DOHH2 (cell line): Measurements from ENCODE around the gene NFYC.

Experiments used
- H3F3A ChIP-seq: fragments of 200-600 bp; sonication (generic), shearing (Covaris generic); 2 replicates; pipeline ENCODE4 v1.6.0; 2016; ENCODE audit warnings: antibody characterized with exemption, mild to moderate bottlenecking; ENCODE audit not compliant: control insufficient read depth, insufficient read depth
- H3K27ac ChIP-seq: fragments of 200-600 bp; sonication (generic); 2 replicates; pipeline ENCODE4 v1.5.1; 2014; ENCODE audit warnings: low read depth, mild to moderate bottlenecking, low read length, moderate library complexity
- H3K27me3 ChIP-seq: fragments of 200-600 bp; sonication (generic); 2 replicates; pipeline ENCODE4 v1.6.1; 2014; ENCODE audit warnings: mild to moderate bottlenecking, low read length, mixed read lengths; ENCODE audit not compliant: control insufficient read depth
- H3K36me3 ChIP-seq: fragments of 200-600 bp; sonication (generic); 2 replicates; pipeline ENCODE4 v1.6.1; 2014; ENCODE audit warnings: mild to moderate bottlenecking, low read length, moderate library complexity, mixed read lengths; ENCODE audit not compliant: control insufficient read depth
- H3K4me1 ChIP-seq: fragments of 200-600 bp; sonication (generic); 2 replicates; pipeline ENCODE4 v1.6.1; 2014; ENCODE audit warnings: mild to moderate bottlenecking, low read length, mixed read lengths; ENCODE audit not compliant: control insufficient read depth
- H3K4me2 ChIP-seq: fragments of 200-600 bp; sonication (generic); 2 replicates; pipeline ENCODE4 v1.6.0; 2014; ENCODE audit warnings: mild to moderate bottlenecking, low read length, moderate library complexity
- H3K4me3 ChIP-seq: fragments of 200-600 bp; sonication (generic); 2 replicates; pipeline ENCODE4 v1.5.1; 2014; ENCODE audit warnings: mild to moderate bottlenecking, low read length, mixed read lengths
- H3K79me2 ChIP-seq: fragments of 200-600 bp; sonication (generic); 2 replicates; pipeline ENCODE4 v1.6.1; 2014; ENCODE audit warnings: mild to moderate bottlenecking, low read length, mixed read lengths; ENCODE audit not compliant: control insufficient read depth
- H3K9me2 ChIP-seq: fragments of 200-600 bp; sonication (generic); replicated peaks from 2 replicates; pipeline ENCODE4 v1.6.1; 2014; ENCODE audit warnings: mild to moderate bottlenecking, low read length, mixed read lengths; ENCODE audit not compliant: control insufficient read depth
- H3K9me3 ChIP-seq: fragments of 200-600 bp; sonication (generic); 2 replicates; pipeline ENCODE4 v1.6.1; 2014; ENCODE audit warnings: antibody characterized with exemption, low read length, mixed read lengths; ENCODE audit not compliant: control insufficient read depth, insufficient read depth
- H4K20me1 ChIP-seq: fragments of 200-600 bp; sonication (generic); 2 replicates; pipeline ENCODE4 v1.6.0; 2014; ENCODE audit warnings: low read depth, mild to moderate bottlenecking, antibody characterized with exemption, low read length, moderate library complexity; ENCODE audit not compliant: control insufficient read depth, insufficient read depth
- CTCF ChIP-seq: fragments of 200-600 bp; sonication (generic); IDR thresholded peaks from one replicate; pipeline ENCODE4 v1.5.1; 2014; ENCODE audit warnings: antibody characterized with exemption, mild to moderate bottlenecking, low read depth, low read length; ENCODE audit not compliant: poor library complexity, severe bottlenecking
- EZH2phosphoT487 ChIP-seq: fragments of 200-600 bp; sonication (generic); IDR thresholded peaks from 2 replicates; pipeline ENCODE4 v1.6.1; 2017; ENCODE audit warnings: borderline replicate concordance, mild to moderate bottlenecking, antibody characterized with exemption, low read length, moderate library complexity, mixed read lengths

NFYC gene

GRCh38 chr1:40748841-40749718 is 57.6 kb downstream of the NFYC start:
- H3K27ac ChIP-seq = no peak overlapping the region
- peaks cover 8% of the 10 kb centered on the region for H3K79me2 ChIP-seq
- no peaks in the 10 kb centered on the region for H3K9me2 ChIP-seq
- TF ChIP-seq EZH2phosphoT487 (no peak), CTCF (no peak)
- 0 out of 2 replicates have a peak, but pooled peaks cover 6% of the 10 kb centered on the region for H3K4me1 ChIP-seq
- H3K27me3 ChIP-seq = no peaks in the 10 kb centered on the region
- H4K20me1 ChIP-seq = no peaks in the 10 kb centered on the region
- no peak overlapping the region for H3K4me2 ChIP-seq
- no peak overlapping the region for H3K4me3 ChIP-seq
- no peaks in the 10 kb centered on the region for H3K9me3 ChIP-seq
- peaks cover 75% of the 10 kb centered on the region for H3K36me3 ChIP-seq
- no peaks in the 10 kb centered on the region for H3F3A ChIP-seq

GRCh38 chr1:40749817-40750216 is 58.3 kb downstream of the NFYC start:
- Histone ChIP-seq H3K4me2 (no peak overlapping the region), H3K4me3 (no peak overlapping the region), H4K20me1 (no peaks in the 10 kb centered on the region), H3K9me3 (no peaks in the 10 kb centered on the region), H3K36me3 (peaks cover 78% of the 10 kb centered on the region), H3K27ac (no peak overlapping the region), H3K4me1 (0 out of 2 replicates have a peak, but pooled peaks cover 6% of the 10 kb centered on the region), H3F3A (no peaks in the 10 kb centered on the region), H3K79me2 (peaks cover 3% of the 10 kb centered on the region; the same call in 1 of the 2 replicates), H3K9me2 (no peaks in the 10 kb centered on the region), H3K27me3 (no peaks in the 10 kb centered on the region)
- TF ChIP-seq EZH2phosphoT487 (no peak), CTCF (no peak)

- H3K27ac ChIP-seq = no peak overlapping the region
- H4K20me1 ChIP-seq = no peaks in the 10 kb centered on the region
- H3K9me3 ChIP-seq = no peaks in the 10 kb centered on the region
- H3K4me1 ChIP-seq = 0 out of 2 replicates have a peak, but pooled peaks cover 6% of the 10 kb centered on the region
- no peaks in the 10 kb centered on the region for H3K9me2 ChIP-seq
- peaks cover 80% of the 10 kb centered on the region for H3K36me3 ChIP-seq
- H3K4me2 ChIP-seq = no peak overlapping the region
- TF ChIP-seq EZH2phosphoT487 = no peak
- no peak for TF ChIP-seq CTCF
- H3F3A ChIP-seq = no peaks in the 10 kb centered on the region
- no peaks in the 10 kb centered on the region for H3K27me3 ChIP-seq
- H3K79me2 ChIP-seq = peaks cover 3% of the 10 kb centered on the region; the same call in 1 of the 2 replicates
- no peak overlapping the region for H3K4me3 ChIP-seq
These were observed 59.0 kb downstream of the NFYC start for GRCh38 chr1:40750451-40750908.
